Activated T-cell treated with anti-CD3 and anti-CD28 coated beads, Interleukin-2, amount 50 U/mL, for 1 hour (primary cell): ENCODE results near the gene CXCR4.
A peak's percentile ranks its signal among the peaks of the same experiment; 100 is the strongest.
"Not testable (repeated sequence)": the region's sequence is repeated elsewhere in the genome, so short reads cannot be mapped to it uniquely, and the experiment has no call there.

Source experiments
- DNase-seq: peaks from one replicate; pipeline ENCODE4 v3.0.0-alpha.2; 2020

Gene CXCR4

GRCh38 chr2:136113209-136113971 is 4.6 kb downstream of the CXCR4 start:
- no peak for DNase-seq

GRCh38 chr2:136112317-136113208 is 5.4 kb downstream of the CXCR4 start:
- DNase-seq, result peak; percentile 47

DNA sequence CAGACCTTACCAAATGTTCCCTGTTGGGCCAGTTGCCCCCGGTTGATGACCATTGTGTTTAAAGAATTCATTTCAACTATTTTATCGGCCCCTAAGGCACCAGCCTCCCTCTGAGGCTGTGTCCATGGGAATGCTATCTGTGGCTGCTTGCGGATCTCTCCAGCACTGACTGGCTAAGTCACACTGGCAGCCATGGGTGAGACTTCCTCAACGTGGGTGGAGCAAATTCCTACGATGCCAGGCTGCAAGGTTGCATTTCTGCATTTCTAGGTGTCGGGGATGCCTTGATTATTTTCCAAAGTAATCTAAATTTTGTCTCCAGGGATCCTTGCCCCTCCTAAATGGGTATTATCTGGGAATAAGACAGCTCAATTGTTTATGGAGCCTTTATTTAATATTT is 6.2 kb downstream of the CXCR4 start:
- peak; percentile 30 for DNase-seq

DNA sequence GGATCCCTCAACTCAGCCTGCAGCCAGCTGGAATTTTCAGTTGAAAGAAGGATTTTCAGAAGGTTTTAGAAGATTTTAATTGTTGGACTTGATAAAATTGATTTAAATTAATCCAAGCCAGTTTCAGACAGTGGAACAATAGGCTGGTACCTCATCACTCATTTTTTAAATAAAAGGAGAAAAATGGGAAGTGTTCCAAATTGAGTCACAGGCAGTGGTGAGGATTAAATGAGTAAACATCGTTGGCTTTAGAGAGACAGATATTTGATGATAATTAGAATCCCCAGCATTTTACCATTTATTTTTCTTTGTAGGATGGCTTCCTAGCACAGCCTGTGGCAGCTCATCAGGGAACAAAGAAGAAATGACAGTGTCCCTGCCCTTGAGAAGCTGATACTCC is 7.4 kb downstream of the CXCR4 start:
- DNase-seq, result no peak

GRCh38 chr2:136108463-136108862 is 9.5 kb downstream of the CXCR4 start:
- no peak for DNase-seq

GRCh38 chr2:136107051-136108033 is 10.6 kb downstream of the CXCR4 start:
- DNase-seq, result no peak

DNA sequence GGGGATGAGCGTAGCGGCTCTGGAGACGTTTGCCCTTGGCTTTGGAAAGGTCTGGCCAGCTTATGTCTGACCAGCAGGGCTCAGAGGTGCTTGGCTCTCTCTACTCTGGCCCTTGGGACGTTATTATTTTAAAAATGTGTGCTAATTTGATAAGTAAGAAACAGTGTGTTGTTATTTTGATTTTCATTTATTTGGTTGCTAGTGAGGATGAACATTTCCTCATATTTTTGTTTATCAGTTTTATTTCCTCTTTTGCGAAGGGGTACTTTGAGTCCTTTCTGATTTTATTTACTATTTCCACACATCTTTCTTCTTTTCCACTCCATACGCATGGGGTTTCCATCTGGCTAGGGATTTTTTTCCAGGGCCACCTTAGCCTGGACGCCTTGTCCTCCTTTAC is 11.4 kb downstream of the CXCR4 start:
- no peak for DNase-seq

DNA sequence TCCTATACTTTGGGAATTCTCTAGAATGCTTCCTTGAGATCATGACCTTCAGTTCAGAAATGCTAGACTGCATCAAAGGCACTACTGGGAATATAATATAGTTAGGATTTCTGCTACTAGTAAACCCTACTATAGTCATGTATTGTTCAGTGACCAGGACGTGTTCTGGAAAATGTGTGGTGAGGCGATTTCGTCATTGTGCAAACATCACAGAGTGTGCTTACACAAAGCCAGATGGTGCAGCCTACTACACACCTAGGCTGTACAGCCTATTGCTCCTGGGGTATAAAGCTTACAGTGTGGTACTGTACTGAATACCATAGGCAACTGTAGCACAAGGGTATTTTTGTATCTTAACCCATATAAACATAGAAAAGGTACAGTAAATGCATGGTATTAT is 13.0 kb downstream of the CXCR4 start:
- no peak for DNase-seq

DNA sequence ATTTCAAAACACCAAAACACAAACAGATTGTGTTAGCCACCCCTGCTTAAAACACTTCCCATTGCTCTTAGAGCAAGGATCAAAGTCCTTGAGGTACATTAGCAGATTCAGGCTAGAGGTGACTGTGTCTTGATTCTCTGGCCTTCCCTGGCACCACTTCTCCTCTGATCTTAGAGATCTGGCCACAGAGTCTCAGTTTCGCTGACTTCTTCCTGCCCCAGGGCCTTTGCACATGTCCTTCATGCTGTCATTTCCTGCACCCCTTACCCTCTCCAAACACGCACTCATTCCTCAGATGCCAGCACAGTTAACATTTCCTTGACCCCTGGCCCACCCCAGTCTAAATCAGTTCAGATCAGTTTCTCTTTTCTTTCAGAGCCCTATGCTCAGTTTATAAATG is 16.9 kb downstream of the CXCR4 start:
- DNase-seq, result no peak

GRCh38 chr2:136098441-136098840 is 19.5 kb downstream of the CXCR4 start:
- DNase-seq, result no peak

DNA sequence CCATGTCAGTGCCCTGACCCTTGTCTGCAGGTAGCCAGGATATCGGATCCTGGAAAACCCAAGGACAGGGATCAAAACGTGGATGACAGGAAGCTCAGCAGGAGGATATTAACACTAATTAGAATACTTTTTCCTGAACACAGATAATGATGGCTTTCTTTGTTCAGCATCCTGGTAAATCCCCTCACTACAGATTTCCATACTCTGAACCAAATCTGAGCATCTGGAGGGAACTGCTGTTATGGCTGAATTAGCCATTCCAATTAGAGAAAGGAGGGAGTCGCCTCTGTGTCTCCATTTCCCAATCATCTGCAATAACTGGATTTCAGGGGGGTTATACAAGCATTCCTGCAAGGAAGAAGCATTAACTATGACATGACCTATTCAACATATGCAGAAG is 24.4 kb downstream of the CXCR4 start:
- DNase-seq, result no peak

DNA sequence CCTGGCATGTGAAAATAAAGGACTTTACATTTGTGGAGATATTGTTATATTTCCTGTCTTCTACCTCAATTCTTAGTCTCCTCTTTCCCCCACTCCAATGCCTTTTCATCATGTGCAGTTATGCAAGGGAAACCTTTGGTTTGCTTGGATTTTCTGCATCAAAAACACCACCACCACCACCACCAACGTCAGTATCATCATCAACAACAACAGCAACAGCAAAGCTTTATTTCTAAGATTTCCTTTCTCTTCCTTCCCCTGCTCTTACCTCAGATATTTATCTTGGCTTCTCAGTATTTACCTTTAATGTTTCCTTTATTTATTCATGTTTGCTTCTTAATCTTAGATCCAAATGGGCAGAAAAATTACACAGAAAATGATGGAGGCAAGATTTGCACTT is 26.1 kb downstream of the CXCR4 start:
- no peak for DNase-seq

DNA sequence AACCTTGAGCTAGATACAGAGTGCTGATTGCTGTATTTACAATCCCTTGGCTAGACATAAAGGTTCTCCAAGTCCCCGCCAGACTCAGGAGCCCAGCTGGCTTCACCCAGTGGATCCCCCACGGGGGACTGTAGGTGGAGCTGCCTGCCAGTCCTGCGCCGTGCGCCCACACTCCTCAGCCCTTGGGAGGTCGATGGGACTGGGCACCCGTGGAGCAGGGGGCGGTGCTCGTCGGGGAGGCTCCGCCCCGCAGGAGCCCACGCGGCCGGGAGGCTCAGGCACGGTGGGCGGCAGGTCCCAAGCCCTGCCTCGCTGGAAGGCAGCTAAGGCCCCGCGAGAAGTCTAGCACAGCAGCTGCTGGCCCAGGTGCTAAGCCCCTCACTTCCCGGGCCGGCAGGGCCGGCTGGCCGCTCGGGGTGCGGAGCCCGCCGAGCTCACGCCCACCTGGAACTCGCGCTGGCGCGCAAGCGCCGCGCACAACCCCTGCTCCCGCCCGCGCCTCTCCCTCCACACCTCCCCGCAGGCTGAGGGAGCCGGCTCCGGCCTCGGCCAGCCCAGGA is 30.0 kb downstream of the CXCR4 start:
- DNase-seq, result not testable (repeated sequence)

- no peak for DNase-seq
These were observed 31.5 kb downstream of the CXCR4 start for GRCh38 chr2:136086253-136087016.

- no peak for DNase-seq
These were observed 32.3 kb downstream of the CXCR4 start for GRCh38 chr2:136085453-136086209.

GRCh38 chr2:136081582-136082210 is 36.3 kb downstream of the CXCR4 start:
- no peak for DNase-seq

DNA sequence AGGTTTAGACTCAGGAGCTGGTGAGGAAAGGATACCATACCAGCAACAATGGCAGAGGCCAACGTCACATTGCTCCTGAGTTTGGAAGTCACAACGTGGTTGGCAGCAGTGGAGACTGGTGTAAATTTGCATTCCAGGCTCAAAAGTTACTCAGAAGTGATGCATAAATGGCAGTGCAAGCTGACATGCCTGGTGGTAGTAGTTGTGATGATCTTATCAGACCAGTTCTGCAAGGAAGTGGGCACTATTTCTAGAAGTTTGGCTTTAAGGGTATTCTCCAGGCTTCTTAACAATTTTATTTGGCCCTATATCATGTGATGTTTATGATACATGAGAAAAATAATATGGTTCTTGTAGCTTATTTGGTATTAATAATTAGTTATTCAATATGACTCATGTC is 37.8 kb downstream of the CXCR4 start:
- no peak for DNase-seq

DNA sequence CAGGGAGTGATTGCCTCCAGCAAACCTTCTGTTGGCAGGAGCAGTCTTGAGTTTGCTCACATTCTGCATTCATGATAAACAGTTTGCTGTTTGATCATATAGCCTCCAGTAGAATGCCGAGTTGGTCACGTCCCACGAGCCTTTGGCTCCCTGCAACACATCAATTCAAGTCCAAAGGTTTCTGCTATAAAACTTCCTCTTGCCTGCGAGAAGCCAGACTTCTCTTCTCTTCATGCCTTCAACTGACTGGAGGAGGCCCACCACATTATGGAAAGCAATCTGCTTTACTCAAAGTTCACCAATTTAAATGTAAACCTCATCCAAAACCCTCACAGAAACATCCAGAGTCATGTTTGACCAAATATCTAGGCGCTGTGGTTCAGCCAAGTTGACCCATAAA is 40.8 kb downstream of the CXCR4 start:
- DNase-seq, result no peak

DNA sequence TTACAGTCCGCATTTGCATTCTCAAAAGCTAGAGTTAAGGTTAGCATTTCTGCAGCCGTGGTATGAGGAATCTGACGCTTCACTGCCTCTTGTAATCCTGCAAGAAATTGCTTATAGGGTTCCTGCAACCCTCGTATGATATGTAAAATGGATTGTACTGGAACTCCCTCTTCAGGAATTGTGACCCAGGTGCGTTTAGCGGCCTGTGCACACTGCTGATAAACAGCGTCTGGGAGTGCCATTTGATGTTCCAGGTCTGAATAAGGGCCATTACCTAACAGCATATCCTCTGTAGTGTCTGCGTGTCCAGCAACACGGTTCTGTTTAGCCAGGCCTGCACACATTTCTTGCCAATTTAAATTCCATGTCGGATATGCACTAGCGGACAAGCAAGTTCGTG is 42.5 kb downstream of the CXCR4 start:
- DNase-seq, result no peak

GRCh38 chr2:136072621-136073020 is 45.3 kb downstream of the CXCR4 start:
- DNase-seq, result no peak

DNA sequence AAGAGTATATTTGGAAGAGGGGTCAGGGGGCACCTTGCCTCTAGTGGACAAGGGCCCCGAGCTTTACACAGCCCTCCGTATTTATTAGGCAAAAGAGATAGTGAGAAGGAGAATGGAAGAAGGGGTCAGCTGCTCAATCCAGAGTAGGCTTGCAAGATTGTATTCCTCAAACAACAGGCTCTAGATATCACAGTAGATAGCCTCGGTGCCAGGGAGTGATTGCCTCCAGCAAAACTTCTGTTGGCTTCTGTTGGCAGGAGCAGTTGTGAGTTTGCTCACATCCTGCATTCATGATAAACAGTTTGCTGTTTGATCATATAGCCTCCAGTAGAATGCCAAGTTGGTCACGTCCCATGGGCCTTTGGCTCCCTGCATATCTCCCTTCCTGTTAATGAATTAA is 46.1 kb downstream of the CXCR4 start:
- not testable (repeated sequence) for DNase-seq
